Ovary (tissue), 9 donors: Measurements from ENCODE around the gene MED26. TPM values are rescaled to one million over a fixed set of nuclear protein-coding genes. Genes with fewer than 3 reads are reported as not detected.
"Not testable (repeated sequence)": the region's sequence is repeated elsewhere in the genome, so short reads cannot be mapped to it uniquely, and the experiment has no call there.

Experiments used
- DNase-seq, 5 donors: peaks; one replicate each; pipeline ENCODE4 v3.0.0-alpha.2; 2019 to 2020
- H3K27ac ChIP-seq, 2 donors: fragments of 200-600 bp; one replicate each; pipeline versions ENCODE4 v1.5.1 to v1.8.0; 2019 to 2022
- H3K27me3 ChIP-seq: fragments of 200-600 bp; one replicate; pipeline ENCODE4 v1.8.0; 2022
- H3K36me3 ChIP-seq: fragments of 200-600 bp; sonication (generic); one replicate; pipeline ENCODE4 v1.5.1; 2019
- H3K4me1 ChIP-seq: one replicate; pipeline ENCODE4 v1.8.1; 2013; ENCODE audit warnings: mild to moderate bottlenecking, moderate library complexity; ENCODE audit not compliant: insufficient read depth
- H3K4me3 ChIP-seq: fragments of 200-600 bp; sonication (generic); one replicate; pipeline ENCODE4 v1.5.1; 2017
- H3K9me3 ChIP-seq, 2 donors: fragments of 200-600 bp in 1 of 2; sonication (generic) in 1 of 2; one replicate each; pipeline versions ENCODE4 v1.5.1 to v1.8.1; 2013 to 2019; ENCODE audit warnings: mild to moderate bottlenecking in 1 of 2, moderate library complexity in 1 of 2
- EP300 ChIP-seq: sonication (generic); formaldehyde crosslinking; IDR thresholded peaks from one replicate; pipeline ENCODE4 v1.6.1; 2017; ENCODE audit warnings: antibody characterized with exemption
- POLR2A ChIP-seq: fragments of 450-650 bp; IDR thresholded peaks from one replicate; pipeline ENCODE4 v1.6.1; 2017; ENCODE audit warnings: antibody characterized with exemption, mild to moderate bottlenecking, moderate library complexity
- WGBS, 3 donors: extraction: QIAGEN DNeasy Blood & Tissue Kit in 1 of 3; methylation state at CpG; one replicate each; pipeline versions ENCODE4 v1.1.5 to v1.1.7; 2013 to 2017; 5-methylcytosine and 5-hydroxymethylcytosine counted together
- intact Hi-C, 4 donors: fragments of 100-400 bp; cut with DNase I; formaldehyde crosslinking; loops; one replicate each; pipeline versions ENCODE4 v1.11.0 to v1.15.1; 2022 to 2023
- polyA plus RNA-seq, 2 donors: library from polyadenylated mRNA; stranded (reverse); fragments of 200-250 nt in 1 of 2; fragments of 350-450 nt in 1 of 2; fragmentation: Illumina TruSeq in 1 of 2; extraction: RNeasy Lipid Tissue Mini Kit (QIAGEN cat#74804) in 1 of 2; gene quantifications; one replicate each; pipeline ENCODE4 v1.2.3, GENCODE V29; 2013 to 2014
- total RNA-seq, 7 donors: library from RNA; depleted of rRNA in 2 of 7; stranded (reverse); fragments of >200 nt in 2 of 7; fragmentation: NEBNext Ultra II Directional in 3 of 7; extraction: Animal tissue kit (Norgen Biotek cat#: 25700) in 3 of 7; gene quantifications; one replicate each; pipeline versions ENCODE4 v1.1.0 to v1.2.4, GENCODE V29; 2016 to 2023
- TF ChIP-seq, protein P1 (sequence below), 3 donors: fragments of 450-650 bp in 2 of 3; fragments of 200-600 bp in 1 of 3; IDR thresholded peaks; one replicate each; pipeline versions ENCODE4 v1.5.1 to v1.8.0; 2016 to 2022; ENCODE audit warnings: antibody characterized with exemption in 3 of 3, mild to moderate bottlenecking in 1 of 3
- donor health status: DM: no; HTN: no; CAD: no; lungs with moderate emphysema.
- donor health status: DM: no; HTN: no; CAD: no.
- donor health status: Bipolar disorder and iron deficiency.
- donor health status: DM: yes; HTN: yes; CAD: no.
- donor health status: DM: no; HTN: no; CAD: no.
- donor health status: DM: yes; HTN: yes; CAD: no.

Gene MED26
- total and polyA plus RNA-seq, 9 donors, result 3.0 to 13.2 (median 10.8) TPM

- Histone ChIP-seq H3K27me3 (no peaks in the 10 kb centered on the region), H3K36me3 (no peaks in the 10 kb centered on the region), H3K4me1 (peaks cover 5% of the 10 kb centered on the region), H3K4me3 (no peak overlapping the region), H3K27ac (no peak overlapping the region), H3K9me3 (no peaks in the 10 kb centered on the region)
- TF ChIP-seq POLR2A (no peak), EP300 (no peak)
- TF ChIP-seq, protein P1, sequence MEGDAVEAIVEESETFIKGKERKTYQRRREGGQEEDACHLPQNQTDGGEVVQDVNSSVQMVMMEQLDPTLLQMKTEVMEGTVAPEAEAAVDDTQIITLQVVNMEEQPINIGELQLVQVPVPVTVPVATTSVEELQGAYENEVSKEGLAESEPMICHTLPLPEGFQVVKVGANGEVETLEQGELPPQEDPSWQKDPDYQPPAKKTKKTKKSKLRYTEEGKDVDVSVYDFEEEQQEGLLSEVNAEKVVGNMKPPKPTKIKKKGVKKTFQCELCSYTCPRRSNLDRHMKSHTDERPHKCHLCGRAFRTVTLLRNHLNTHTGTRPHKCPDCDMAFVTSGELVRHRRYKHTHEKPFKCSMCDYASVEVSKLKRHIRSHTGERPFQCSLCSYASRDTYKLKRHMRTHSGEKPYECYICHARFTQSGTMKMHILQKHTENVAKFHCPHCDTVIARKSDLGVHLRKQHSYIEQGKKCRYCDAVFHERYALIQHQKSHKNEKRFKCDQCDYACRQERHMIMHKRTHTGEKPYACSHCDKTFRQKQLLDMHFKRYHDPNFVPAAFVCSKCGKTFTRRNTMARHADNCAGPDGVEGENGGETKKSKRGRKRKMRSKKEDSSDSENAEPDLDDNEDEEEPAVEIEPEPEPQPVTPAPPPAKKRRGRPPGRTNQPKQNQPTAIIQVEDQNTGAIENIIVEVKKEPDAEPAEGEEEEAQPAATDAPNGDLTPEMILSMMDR (IDR thresholded peaks at IDR 0.05), result no peak
- no peak for DNase-seq
- 70 to 81% (median 74%) methylated on average over 11 of the region's 11 CpGs for WGBS, 3 donors
- intact Hi-C loops, result no loop called here
Measured at GRCh38 chr19:16655727-16656126, 27.7 kb upstream of the MED26 start.

DNA sequence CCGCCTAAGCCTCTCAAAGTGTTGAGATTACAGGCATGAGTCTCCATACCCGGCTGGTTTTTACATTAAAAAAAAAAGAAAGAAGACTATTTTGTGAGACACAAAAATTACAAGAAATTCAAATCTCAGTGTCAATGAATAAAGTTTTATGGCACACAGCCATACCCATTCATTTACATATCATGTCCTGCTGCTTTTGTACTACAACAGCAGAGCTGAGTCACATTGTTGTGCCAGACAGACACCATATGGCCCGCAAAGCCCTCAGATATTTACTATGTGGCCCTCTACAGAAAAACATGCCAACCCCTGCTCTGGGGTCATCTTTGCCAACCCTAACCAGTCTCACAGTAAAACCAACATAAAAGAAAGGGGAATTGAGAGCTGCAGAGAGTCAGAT is 26.6 kb upstream of the MED26 start:
- Histone ChIP-seq H3K36me3 (no peaks in the 10 kb centered on the region), H3K27me3 (no peaks in the 10 kb centered on the region), H3K27ac (no peak overlapping the region), H3K4me3 (no peak overlapping the region), H3K4me1 (peaks cover 2% of the 10 kb centered on the region), H3K9me3 (no peaks in the 10 kb centered on the region)
- WGBS, 3 donors, result 80 to 89% (median 82%) methylated on average over 3 of the region's 3 CpGs
- DNase-seq, result no peak
- TF ChIP-seq, protein P1 (IDR thresholded peaks at IDR 0.05), result no peak
- no peak for TF ChIP-seq POLR2A
- TF ChIP-seq EP300, result no peak
- intact Hi-C loops, result no loop called here

DNA sequence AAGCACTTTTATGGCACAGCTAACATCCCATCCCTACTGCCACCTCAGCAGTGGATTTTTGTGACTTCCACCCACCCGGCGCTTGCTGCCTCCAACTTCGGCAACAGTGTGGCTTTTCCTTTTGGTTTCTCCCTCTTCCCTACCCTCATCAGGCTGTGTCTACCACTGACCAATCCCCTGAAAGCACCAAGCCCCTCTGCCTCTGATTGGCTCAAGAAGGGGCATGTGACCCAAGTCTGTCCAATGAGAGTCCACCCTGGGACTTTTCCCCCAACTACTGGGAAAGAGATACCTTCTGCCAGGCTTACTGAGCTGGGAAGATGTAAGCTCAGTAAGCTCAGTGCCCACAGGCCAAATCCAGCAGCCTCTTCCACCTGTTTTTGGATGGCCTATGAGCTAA is 26.1 kb upstream of the MED26 start:
- intact Hi-C loops, result no loop called here
- Histone ChIP-seq H3K4me1 (peaks cover 2% of the 10 kb centered on the region), H3K27ac (no peak overlapping the region)

DNA sequence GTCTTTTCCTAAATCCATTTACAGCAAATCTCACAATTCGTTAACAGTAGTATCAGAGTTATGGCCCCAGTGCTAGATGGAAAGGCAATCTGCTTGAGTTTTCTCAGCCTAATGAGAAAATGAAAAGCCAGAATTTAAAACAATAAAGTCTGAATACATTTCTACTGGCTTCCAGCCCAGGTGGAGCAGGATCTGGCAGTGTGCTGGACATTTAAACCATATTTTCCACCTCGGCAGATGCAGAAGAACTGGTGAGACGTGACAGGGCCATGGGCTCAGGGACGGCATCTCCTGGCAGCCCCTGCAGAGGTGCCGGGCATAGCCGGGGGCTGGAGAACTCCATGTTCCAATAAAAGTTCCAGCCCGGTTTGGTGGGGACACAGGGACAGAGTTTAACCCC is 24.9 kb upstream of the MED26 start:
- TF ChIP-seq EP300 (no peak), POLR2A (no peak)
- TF ChIP-seq, protein P1 (IDR thresholded peaks at IDR 0.05), result no peak
- Histone ChIP-seq H3K4me3 (no peak overlapping the region), H3K27me3 (no peaks in the 10 kb centered on the region), H3K4me1 (no peaks in the 10 kb centered on the region), H3K27ac (no peak overlapping the region), H3K36me3 (no peaks in the 10 kb centered on the region), H3K9me3 (no peaks in the 10 kb centered on the region)
- intact Hi-C loops, result no loop called here
- DNase-seq, result no peak
- WGBS, 3 donors, result 60 to 67% (median 61%) methylated on average over 7 of the region's 7 CpGs

More for the DNA sequence above, 26.1 kb upstream of the MED26 start:
- Histone ChIP-seq H3K36me3 (no peaks in the 10 kb centered on the region), H3K4me3 (no peak overlapping the region), H3K27me3 (no peaks in the 10 kb centered on the region), H3K9me3 (no peaks in the 10 kb centered on the region)
- 88 to 95% (median 95%) methylated on average over 3 of the region's 3 CpGs for WGBS, 3 donors
- DNase-seq, result no peak
- TF ChIP-seq, protein P1 (IDR thresholded peaks at IDR 0.05), result no peak
- no peak for TF ChIP-seq EP300
- no peak for TF ChIP-seq POLR2A

GRCh38 chr19:16651421-16652188 is 23.6 kb upstream of the MED26 start:
- H3K27me3 ChIP-seq, DNase-seq, H3K9me3 ChIP-seq, intact Hi-C loops, H3K4me3 ChIP-seq, H3K4me1 ChIP-seq, H3K36me3 ChIP-seq, H3K27ac ChIP-seq: not testable (repeated sequence)
- WGBS, 3 donors, result 82 to 92% (median 85%) methylated on average over 8 of the region's 8 CpGs
